ENCODE measurements around the gene EZH2.

EZH2 gene

DNA sequence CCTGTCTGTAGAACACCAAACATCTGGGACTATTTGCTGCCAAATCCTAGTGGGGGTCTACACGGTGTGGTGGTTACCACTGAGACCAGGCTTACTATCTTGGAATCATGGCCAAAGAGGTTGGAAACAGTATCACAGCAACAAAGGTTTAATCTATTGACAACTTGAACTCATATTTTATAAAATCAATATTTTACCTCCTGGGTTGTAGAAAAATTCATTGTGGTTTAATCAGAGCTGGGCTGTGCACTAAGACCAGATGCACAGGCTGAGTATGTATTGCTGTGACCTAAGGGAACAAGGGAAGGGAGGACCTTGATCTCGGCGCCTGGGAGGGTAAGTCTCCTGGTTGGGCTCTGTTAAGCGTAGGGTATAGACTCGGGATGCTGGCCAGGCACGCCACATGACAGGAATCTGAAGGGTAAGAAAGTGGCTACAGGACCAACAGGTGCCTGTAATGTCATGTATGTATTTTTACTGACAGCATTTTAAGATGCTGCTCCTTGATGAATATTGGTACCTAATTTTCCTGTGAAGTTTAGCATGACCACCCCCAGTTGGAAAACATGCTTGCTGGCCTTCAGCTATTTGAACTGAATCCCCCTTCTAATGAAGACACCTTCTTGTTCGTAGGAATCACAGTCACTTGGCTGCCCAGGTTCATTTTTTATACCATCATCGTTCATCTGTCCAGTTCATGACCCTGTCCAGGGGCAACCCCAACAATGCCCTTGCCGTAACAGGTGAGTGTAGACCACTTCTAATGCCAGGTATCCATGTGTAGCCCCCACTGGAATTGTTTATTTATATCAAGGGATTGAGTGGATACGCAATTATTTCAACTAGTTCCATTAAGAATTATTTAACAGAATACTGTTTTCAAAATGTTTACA, 79.5 kb downstream of the EZH2 start:
- no peak for DNase-seq

DNA sequence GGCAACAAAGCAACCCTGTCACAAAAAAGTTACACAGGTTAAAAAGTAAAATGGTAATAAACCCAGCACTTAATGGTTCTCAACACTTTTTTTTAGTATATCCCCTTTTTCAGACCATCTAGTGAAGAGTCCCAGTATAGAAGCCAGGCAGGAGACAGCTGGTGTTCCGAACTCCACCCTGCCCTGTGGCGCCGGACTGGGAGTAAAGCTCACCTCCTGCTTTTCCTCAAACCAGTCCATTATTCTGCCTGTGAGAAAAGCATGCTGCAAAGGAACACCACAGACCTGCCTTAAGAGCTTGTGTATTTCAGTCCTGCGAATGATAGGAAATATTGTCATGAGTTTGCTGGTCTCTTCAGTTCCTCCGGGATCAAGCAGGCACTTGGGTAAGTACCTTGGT, 81.0 kb downstream of the EZH2 start:
- DNase-seq = no peak

DNA sequence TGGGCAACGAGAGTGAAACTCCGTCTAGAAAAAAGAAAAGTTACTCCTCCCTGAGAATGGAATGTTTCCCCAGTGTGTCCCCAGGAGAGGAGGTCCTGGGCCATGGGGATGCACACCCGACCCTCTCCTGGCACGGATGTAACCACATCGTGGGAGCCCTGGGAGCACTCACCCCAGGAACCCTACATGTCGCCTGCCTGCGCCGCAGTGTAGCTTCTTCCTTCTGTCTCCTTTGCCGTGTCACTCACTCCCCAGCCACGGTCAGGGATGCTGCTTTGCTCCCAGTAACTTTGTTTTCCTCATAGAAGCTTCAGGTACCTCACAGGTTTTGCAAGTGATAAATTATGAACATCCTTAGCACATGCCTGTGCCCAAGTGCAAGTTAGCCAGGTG, 82.0 kb downstream of the EZH2 start:
- no peak for DNase-seq

DNA sequence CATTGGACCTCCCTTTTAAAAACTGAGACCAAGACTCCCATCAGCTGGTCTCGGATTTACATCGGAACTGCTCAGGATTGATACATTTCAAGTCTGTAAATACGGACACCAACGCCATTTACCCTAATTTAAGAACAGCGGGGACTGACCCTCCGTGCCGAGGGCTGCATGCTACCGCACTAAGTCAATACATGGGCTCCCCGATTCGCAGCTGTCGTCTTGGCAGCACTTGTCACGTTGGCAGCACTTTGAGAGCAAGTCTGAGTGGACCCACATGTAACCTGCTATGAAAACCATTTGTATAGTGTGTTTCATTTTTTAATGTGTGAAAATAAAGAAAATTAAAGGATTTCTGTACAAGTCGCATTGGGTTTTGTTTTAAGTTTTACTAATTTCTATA, 83.4 kb downstream of the EZH2 start:
- no peak for DNase-seq

DNA sequence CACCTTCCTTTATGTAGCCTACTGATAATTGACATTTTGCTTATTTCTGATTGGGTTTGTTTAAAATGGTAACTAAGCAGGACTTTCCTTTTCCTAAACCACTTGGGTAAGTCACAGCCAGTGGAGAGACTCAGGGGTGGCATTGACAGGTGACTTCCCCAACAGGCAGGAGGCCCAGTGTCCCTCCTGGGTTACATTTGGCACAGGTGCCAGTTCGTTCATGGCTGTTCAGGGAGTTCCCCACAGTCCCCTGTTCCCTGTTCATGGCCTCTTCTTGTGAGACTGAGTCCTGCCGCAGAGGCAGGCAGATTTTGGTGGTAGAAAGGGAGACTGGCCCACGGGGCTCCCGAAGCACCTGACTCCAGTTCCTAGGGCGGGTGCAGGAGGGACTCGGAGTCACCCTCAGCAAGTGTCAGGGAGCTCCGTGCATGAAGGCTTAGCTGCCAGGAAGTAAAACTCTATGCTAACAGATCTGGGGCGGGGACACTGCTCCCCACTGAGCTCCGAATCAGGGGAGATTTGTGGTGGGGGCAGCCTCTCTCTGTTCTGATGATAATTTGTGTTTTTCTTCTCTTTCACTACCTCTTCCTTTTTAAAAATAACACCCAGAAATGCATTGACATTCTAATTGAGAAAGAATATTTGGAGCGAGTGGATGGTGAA, 84.1 kb downstream of the EZH2 start:
- DNase-seq = no peak

DNA sequence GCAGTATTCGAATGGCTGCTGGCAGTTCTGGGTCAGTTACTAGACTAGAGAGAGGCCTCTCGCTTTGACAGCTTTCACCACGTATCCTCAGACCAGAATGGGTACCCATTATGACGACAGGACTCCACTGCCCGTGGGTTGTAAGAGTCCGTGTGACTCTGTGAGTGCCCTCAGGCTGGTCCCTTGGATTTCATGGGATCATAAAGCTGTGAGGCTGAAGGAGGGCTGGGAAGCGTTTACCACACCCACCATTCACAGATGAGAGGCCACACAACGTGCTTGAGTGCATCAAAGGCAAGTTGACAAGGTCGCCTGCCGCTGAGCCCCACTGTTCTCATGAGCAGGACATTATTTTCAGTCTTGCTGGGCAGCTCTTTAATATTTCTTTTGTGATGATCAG, 87.2 kb downstream of the EZH2 start:
- no peak for DNase-seq

DNA sequence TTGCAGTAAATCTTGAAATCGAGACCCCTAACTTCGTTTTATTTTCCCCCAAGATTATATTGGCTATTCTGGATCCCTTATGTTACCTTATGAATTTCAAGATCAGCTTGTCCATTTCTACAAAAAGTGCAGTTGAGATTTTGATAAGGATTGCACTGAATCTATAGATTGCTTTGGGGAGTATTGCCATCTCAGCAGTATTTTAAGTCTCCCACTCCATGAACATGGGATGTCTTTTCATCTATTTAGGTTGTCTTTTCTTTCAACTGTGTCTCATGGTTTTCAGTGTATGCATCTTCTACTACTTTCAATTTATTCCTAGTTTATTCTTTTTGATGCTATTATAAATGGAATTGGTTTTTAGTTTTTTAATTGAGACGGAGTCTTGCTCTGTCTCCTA, 89.6 kb downstream of the EZH2 start:
- DNase-seq = no peak

DNA sequence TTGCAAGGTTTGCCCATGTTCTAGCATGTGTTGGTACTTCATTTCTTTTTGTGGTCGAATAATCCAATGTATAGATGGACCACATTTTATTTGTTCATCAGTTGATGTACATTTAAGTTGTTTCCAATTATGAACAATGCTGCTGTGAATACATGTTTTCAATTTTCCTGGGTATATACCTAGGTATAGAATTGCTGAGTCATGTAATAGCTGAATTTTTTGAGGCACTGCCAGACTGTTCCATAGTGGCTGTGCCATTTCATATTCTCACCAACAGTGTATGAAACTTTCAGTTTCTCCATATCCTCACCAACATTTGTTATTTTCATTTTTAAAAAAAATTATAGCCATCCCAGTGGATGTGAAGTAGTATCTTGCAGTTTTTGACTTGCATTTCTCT, 90.5 kb downstream of the EZH2 start:
- DNase-seq = peak; percentile 6

DNA sequence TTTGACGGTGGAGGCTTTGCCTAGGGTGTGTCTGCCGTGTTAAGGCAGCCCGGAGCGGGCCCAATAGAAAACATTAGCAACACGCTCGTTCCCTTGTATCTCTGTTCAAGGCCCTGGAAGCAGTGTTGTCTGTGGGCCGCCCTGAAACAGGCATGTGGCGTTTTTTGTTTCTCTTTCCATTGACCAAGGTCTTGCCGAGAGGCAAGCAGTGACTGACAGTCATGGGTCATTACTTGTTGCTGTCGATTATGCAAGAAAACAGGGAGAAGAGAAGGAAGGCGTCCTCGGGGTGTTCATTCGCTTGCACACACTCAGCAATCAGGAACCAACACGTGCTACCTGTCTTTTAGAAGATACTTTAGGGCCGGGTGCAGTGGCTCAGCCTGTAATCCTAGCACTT, 92.5 kb downstream of the EZH2 start:
- DNase-seq = no peak

DNA sequence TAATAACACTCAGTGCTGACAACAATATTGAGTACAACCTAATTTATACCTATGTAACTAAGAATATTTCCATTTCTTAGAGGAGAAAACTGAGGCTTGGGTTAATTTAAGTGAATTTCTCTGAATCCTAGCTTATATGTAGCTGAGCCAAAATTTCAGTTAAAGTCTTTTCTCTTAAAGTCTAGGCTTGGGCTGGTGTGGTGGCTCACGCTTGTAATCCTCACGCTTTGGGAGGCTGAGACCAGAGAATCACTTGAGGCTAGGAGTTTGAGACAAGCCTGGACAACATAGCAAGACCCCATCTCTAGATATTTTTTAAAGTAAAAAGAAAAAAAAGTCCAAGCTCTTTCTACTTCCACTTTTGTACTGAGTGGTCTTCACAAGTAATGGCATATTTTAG, 93.2 kb downstream of the EZH2 start:
- DNase-seq = no peak

DNA sequence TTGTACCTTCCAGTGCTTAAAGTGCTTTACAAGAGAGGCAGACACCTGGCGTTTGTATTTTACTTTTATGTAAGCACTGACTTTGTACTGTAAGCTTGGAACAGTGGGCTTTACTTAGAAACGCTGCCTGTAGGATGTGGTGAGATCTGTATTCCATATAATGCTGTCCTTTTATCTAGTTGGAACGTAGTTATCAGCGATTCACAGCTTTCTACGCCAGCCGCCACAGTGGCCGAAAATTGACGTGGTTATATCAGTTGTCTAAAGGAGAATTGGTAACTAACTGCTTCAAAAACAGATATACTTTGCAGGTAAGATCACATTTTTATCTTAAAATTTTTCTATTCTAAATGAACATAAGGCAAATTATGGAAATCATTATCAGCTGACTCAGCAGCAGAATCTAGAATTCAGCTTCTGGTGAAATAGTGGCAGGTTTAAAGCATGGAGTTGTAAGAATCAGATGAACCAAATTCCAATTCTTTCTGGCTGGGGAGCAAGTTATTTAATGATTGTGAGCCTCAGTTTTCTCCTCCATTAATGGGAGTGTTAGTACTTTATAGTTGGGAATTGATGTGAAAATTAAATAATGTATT, 93.9 kb downstream of the EZH2 start:
- no peak for DNase-seq

DNA sequence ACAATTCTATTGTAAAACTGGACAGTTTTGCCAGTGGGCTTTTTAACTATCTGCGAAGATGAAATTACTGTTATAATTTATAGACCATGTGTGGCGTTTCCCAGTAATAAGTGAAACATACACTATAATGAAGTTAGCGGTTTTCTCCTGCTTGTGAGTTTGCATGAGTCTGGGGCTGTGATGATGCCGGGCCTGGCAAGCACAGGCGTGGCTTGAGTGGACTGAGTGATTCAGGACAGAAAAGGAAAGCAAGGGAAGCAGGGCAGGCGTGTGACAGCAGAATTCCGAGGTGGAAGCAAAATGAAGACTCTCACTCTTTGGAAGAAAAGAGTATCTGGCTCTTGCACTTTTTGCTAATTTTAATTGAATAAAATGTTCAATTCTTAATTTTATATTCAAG, 94.9 kb downstream of the EZH2 start:
- DNase-seq = no peak

DNA sequence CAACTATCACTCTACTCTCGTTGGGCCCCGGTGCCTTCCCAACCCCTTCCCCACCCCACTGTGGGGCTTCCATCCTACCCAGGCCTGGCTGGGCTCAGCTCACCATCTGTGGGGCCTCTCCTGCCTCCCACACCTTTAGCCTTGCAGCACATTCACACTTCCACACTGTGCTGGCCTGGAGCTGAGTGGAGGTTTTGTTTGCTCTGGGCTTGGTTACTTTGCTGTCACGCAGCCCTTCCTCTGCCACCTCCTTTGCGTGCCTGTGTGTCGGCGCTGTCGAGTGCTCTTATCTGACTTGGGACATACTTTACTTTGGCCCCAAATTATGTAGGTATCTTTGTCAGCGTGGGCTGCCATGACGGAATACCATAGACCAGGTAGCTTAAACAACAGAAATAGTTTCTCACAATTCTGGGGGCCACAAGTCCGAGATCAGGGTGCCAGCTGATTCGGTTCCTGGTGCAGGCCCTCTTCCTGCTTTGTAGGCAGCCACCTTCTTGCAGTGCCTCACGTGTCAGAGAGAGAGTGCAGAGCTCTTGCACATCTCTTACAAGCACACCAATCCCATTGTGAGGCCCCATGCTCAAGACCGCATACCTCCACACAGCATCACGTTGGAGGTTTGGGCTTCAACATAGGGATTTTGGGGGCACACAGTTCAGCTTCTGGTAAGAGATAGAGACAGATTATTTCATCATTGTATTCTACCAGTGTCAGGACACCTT, 96.4 kb downstream of the EZH2 start:
- DNase-seq = no peak

DNA sequence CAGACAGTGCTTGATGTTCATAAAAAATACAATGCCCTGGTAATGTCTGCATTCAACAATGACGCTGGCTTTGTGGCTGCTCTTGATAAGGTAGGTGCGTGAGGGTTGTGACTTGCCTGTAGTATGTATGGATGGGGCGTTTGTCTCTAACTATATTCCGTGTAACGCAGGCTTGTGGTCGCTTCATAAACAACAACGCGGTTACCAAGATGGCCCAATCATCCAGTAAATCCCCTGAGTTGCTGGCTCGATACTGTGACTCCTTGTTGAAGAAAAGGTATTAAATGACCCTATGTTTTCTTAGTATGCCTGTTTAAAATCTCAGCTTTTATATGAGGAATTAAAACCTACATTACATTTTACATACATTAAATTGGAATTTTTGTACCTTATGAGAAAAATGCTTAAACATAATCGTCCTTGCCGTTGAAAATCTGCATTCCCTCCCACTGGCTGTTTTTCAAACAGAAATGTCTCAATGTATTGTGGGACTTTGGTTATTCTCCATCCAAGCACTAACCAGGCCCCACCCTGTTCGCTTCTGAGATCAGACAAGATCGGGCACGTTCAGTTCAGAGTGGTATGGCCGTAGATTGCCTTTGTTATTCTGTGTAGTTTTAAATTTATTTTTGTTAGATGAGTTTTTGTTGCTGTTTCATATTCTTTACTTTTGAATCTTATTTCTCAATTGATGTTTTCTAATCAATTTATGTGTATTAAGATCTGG, 100.1 kb downstream of the EZH2 start:
- no peak for DNase-seq

DNA sequence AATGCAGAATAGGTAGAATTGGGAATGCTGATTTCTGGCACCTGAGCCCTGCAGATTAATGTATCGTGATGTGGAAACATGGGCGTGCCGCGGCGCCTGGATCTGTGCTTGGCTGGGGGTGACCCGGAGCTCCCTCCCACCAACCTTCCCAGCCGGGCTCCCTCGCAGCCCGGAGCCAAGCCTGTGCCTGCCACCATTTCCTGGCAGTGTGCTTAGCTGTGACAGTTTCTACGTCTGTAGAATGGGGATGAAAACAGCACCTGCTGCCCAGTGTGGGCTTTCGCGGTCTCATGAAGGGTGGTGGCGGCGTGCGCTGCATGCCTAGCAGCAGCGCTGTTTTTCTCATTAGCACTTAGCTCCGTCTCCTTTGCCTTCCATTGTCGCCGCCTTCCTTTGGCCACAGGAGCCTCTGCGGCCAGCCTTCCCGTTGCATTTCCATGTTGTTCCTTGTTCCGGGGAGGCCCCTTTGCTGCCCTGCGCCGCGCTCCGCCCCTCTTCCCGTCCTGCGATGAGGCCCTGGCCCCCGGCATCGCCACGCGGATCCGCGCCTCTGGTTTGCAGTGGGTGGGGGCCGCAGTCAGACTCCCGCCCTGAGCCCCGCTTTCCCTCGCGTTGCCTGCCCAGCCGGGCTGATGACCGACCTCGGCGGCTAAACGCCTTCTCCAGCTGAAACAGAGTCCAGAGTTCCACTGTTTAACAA, 101.2 kb downstream of the EZH2 start:
- DNase-seq = no peak

DNA sequence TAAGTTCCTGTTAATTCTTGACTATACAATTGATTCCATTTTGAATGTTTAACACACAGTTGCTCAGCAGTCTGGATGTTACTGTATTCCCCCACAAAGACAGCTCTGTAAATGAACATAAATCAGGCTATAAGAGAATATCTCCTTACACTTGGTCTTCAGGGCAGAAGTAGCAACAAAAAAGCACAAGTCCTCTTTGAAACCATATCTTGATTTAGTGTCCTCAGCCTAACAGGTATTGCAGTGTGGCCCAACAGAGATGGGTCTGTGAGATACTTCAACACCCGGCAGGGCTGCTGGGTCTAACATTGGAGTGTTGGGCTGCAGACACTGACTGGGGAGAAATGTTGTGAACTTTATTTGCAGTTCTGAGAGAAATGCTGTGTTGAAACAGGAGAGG, 109.6 kb downstream of the EZH2 start:
- DNase-seq = no peak

DNA sequence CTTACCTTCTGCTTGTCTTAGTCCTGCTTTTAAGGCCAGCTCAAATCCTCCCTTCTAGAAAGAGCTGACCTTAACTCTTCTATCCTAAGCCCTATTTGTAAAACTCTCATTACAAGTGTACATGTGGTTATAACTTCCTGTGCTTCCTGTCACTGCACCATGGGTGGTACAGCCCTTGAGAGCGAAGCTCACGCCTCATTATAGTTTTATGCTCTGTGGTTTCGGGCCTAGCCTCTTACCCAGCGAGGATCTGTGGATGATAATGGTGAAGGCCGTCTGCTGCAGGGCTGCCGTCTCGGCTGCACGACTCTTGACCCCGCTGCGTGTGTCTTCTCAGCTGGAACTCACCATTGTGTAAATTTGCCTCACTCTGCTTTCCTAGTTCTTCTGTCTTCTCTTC, 110.8 kb downstream of the EZH2 start:
- peak; percentile 63 for DNase-seq

DNA sequence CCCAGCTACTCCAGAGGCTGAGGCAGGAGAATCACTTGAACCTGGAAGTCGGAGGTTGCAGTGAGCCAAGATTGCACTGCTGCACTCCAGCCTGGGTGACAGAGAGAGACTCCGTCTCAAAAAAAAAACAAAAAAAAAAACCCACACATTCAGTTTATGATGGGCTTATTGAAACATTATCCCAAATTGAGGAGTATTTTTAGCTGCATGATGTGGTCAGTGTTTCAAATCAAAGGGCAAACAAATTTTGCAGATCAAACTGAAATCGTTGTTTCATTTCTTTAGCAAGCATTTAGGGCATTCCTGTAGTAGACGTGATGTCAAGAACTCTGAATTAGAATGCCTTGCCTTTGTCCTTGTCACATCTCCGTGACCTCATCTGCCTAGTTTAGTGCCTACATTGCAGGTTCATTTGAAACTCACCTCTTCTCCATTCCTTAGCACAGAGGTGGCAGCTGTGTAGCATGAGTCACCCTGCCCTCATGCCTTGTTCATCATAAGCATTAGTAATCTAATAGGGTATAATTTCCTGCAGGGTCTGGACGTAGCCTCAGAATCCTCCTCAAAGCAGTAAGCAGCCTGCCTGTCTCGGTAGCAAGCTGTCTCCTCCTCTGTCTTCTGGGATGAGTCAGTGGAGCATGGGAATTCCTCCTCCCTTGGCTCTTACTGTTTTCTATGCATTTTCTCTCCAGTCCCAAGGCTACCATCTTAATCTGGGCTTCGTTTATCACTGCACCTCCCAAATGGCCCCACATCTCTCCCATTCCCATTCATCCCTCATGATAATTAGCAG, 111.6 kb downstream of the EZH2 start:
- DNase-seq = peak; percentile 86

DNA sequence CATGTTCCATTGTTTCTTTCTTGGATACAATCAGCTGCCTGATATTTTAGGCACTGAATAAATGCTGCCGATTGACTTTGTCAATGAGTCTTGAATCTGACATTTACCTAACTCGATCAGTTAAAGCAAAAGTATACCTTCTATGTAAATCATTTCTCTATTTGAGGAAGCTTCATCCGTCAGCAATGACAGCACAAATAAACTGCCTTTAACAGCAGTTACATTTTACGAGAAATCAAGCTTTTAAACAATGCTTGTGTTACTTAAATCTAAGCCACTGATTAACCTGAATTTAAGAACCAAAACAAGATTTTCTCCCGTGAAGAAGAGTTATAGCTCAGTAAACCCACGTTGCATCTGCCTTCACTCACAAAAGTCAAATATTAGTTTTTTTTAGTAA, 114.1 kb downstream of the EZH2 start:
- no peak for DNase-seq

DNA sequence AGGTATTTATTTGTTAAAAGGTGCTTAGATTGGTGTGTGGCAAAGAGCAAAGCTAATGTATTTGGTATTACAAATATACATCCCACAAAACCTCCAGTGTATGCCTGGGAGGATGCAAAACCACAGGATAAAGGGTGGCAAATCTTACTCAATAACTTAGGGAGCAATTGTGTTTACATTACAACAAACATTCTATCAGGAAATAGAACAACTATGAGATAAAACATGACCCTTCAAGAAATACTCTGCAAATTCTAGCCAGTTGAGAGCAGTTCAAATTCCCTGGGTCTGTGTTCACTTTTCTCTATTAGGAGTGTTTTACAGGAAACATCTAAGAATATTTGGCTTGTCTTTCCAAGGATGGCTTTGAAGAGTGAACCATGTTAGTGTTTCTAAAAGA, 120.5 kb downstream of the EZH2 start:
- DNase-seq = no peak

All from fibroblast of skin of scalp (primary cell).